ENCODE data around the gene PEF1.

PEF1 gene

DNA sequence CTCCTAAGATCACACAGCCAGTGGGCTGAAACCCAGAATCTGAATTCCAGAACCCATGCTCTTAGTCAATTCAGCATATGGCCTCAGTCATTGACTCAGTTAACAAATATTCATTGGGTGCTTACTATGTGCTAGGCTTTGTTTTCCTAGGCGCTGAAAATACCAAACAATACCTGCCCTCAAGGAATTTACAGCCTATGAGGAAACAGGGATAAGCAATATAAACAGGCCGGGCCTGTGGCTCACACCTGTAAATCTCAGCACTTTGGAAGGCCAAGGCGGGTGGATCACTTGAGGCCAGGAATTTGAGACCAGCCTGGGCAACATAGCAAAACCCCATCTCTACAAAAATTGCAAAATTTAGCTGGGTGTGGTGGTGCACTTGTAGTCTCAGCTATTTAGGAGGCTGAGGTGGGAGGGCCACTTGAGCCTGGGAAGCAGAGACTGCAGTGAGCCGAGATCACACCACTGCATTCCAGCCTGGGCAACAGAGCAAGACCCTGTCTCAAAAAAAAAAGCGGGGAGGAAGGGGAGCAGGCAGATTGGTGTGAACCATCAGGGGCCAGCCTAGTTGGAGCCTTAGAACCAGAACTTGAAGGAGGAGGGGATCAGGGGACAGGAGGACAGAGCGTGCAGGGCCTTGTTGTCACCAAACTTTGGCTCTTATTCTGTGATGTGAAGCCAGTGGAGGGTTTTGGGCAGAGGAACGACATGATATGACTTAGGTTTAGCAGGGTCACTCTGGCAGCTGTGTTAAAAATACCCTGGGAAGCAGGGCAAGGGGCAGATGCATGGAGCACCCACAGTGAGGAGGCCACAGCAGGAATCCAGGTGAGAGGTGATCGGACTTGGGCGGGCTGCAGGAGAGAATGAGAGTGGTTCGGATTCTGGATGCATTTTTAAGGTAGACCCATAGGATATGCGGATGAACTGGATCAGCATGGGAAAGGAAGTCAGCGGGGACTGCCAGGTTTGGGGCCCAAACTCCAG is 62.6 kb downstream of the PEF1 start:
- no peak for DNase-seq

DNA sequence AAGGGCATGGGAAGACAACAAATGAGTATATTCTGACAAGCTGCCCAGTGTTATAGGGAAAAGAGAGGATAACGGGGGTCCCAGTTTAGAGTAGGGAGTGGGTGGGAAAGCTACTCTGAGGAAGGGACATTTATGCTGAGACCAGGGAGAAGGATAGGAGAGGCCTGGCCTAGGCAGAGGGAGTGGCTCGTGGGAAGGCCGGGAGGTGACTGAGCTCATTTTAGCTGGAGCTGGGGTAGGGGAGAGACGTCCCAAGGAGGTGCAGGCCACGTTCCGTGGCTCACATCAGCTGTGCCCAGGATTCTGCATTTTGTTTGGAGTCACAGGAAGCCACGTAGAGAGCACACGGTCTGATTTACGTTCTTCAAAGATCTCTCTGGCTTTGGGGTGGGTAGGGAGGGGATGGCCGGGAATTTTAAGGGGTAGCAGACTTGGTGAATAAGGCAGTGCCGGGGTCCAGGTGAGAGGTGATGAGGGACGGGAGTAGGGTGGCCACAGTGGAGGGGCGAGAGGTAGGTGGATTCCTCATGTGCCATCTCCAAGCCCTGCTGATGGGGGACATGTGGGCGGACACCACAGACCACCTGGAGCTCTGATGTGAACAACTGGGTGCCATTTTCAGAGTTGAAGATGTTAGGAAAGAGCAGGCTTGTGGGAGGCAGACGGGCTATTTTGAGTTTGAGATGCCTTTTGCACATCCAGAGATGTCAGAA is 63.6 kb downstream of the PEF1 start:
- no peak for DNase-seq

DNA sequence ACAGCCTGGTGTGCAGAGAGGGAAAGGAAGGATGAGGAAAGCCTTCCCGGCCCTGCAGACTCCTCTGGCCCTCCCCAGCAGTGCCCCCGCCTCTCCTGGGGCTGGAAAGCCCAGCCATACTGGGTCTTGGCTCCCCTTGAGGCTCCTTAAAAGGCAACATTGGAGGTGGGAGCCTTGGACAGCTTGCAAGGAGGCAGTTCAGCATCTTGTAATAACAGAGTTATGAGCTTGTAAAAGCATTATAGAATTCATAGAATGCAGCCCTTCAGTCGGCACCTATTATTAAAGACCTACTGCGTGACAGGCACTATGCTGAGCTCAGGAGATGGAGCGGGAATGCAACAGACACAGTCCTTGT is 64.2 kb downstream of the PEF1 start:
- no peak for DNase-seq
